GM19043 (cell line): ENCODE data around the gene RAB26.

Experiments
- ATAC-seq: cut with Tn5 transposase; IDR thresholded peaks from one replicate; pipeline ENCODE4 v1.9.1; 2021; ENCODE audit warnings: low read depth; ENCODE audit not compliant: unreplicated experiment

RAB26 gene

GRCh38 chr16:2176047-2176446 is 27.6 kb downstream of the RAB26 start:
- no peak for ATAC-seq

GRCh38 chr16:2177101-2177500 is 28.7 kb downstream of the RAB26 start:
- no peak for ATAC-seq

- no peak for ATAC-seq
Observed at GRCh38 chr16:2177561-2177960, 29.1 kb downstream of the RAB26 start.

- ATAC-seq = no peak
Observed at GRCh38 chr16:2178321-2179106, 30.1 kb downstream of the RAB26 start.

GRCh38 chr16:2179107-2179501 is 30.7 kb downstream of the RAB26 start:
- ATAC-seq = no peak

GRCh38 chr16:2179576-2179975 is 31.2 kb downstream of the RAB26 start:
- ATAC-seq = no peak

GRCh38 chr16:2180461-2180860 is 32.0 kb downstream of the RAB26 start:
- ATAC-seq = no peak

- ATAC-seq = no peak
Observed at GRCh38 chr16:2180962-2181923, 32.8 kb downstream of the RAB26 start.

GRCh38 chr16:2181952-2182351 is 33.5 kb downstream of the RAB26 start:
- no peak for ATAC-seq

- ATAC-seq = no peak
Observed at GRCh38 chr16:2183671-2184070, 35.2 kb downstream of the RAB26 start.

- no peak for ATAC-seq
Observed at GRCh38 chr16:2184346-2184745, 35.9 kb downstream of the RAB26 start.

- ATAC-seq = no peak
Observed at GRCh38 chr16:2184962-2185361, 36.5 kb downstream of the RAB26 start.

GRCh38 chr16:2186064-2186463 is 37.6 kb downstream of the RAB26 start:
- no peak for ATAC-seq

- ATAC-seq = no peak
Observed at GRCh38 chr16:2186505-2186904, 38.1 kb downstream of the RAB26 start.

- ATAC-seq = no peak
Observed at GRCh38 chr16:2187212-2187611, 38.8 kb downstream of the RAB26 start.

GRCh38 chr16:2188395-2188794 is 40.0 kb downstream of the RAB26 start:
- ATAC-seq = no peak

- ATAC-seq = no peak
Observed at GRCh38 chr16:2189252-2189893, 40.9 kb downstream of the RAB26 start.

- no peak for ATAC-seq
Observed at GRCh38 chr16:2190002-2190658, 41.7 kb downstream of the RAB26 start.

- ATAC-seq = no peak
Observed at GRCh38 chr16:2190659-2191445, 42.4 kb downstream of the RAB26 start.

- no peak for ATAC-seq
Observed at GRCh38 chr16:2191446-2191706, 43.0 kb downstream of the RAB26 start.
